Measurements from ENCODE around the gene ZNF408. TPM values are rescaled to one million over a fixed set of nuclear protein-coding genes. Genes with fewer than 3 reads are reported as not detected.
A peak's percentile ranks its signal among the peaks of the same experiment; 100 is the strongest.

The ZNF408 gene
- 10 to 100 TPM; 10.5 to 15.1 TPM for total RNA-seq

DNA sequence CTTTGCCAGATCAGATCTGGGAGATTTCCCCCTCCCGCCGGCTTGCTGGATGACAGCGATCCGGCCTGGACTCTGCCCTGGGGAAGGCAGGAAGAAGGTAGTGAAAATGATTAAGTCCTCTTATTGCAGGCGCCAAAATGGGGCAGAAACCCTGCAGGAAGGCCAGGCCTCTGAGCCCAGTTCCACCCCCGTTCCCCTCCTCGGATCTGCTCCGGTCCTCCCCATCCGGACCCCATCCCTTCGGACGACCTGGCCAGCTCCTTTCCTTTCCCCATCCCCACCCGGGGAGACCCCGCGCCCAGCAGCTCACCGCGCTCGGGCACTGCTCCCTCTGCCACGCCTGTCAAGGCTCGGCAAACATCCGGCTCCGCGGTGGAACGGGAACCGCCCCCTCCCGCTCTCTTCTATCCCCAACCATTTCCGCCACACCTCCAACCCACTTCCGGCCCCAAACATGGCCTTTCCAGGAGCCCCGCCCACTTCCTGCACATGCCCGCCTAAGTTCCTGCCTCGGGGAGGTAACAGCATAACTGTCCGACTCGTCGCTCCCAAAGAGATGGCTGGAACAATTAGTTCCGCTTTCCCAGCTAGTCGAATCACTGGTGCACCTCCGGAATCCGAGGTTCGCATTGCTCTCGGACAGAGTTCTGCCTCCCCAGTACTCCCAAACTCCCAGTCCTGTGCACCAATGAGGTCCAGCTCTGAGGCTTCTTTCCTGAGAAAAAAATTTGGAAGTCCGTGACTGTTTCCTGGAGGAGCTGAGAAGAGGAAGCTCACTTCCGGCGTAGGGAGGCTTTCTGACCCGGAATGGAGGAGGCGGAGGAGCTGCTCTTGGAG, at the start of gene ZNF408, which contains the start of gene ARHGAP1:
ZNF408 (plus strand) TSS at position 791 of the 837 bp plus-strand sequence; CDS start at position 808, 17 bp downstream.
ARHGAP1 (minus strand) TSS at position 379 of the 837 bp plus-strand sequence. CDS start 4,512 bp downstream, outside the sequence.
- Mint-ChIP-seq H3K4me1 (peaks cover 15% of the 10 kb centered on the region), H3K27ac (peak within 1 kb of the TSS; percentile 98), H3K36me3 (ENCODE audit: low read depth) (peaks cover 61% of the 10 kb centered on the region)

DNA sequence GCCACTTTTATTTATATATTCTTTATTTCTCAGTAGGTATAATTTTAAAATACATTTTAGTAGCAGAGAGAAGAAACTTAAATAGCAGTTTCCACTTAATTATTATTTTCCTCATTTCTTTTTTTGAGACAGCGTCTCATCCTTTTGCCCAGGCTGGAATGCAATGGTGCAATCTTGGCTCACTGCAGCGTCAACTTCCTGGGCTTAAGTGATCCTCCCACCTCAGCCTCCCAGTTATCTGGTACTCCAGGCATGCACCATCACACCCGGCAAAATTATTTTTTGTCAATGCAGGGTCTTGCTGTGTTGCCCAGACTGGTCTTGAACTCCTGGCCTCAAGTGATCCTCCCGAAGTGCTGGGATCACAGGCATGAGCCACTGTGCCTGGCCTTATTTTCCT, 45.2 kb upstream of the ZNF408 start:
- no peaks in the 10 kb centered on the region for H3K4me1 Mint-ChIP-seq
- no peak overlapping the region for H3K4me3 Mint-ChIP-seq
- no peaks in the 10 kb centered on the region for H3K27me3 Mint-ChIP-seq
- ATAC-seq (replicated peaks): no peak
- H3K27ac Mint-ChIP-seq: peak overlapping the region; percentile 33
- no peaks in the 10 kb centered on the region for H3K9me3 Mint-ChIP-seq
- peaks cover 88% of the 10 kb centered on the region for H3K36me3 Mint-ChIP-seq (ENCODE audit: low read depth)

More for the DNA sequence above, at the start of gene ZNF408, which contains the start of gene ARHGAP1:
- Mint-ChIP-seq H3K27me3 (no peaks in the 10 kb centered on the region), H3K4me3 (peak within 1 kb of the TSS; percentile 97), H3K9me3 (no peaks in the 10 kb centered on the region)
- ATAC-seq (replicated peaks): peak; percentile 95

- no peak for ATAC-seq (replicated peaks)
Measured at GRCh38 chr11:46657186-46657585, 43.6 kb upstream of the ZNF408 start.

GRCh38 chr11:46658259-46658658, 42.6 kb upstream of the ZNF408 start:
- H3K36me3 Mint-ChIP-seq (ENCODE audit: low read depth): peaks cover 86% of the 10 kb centered on the region
- no peaks in the 10 kb centered on the region for H3K9me3 Mint-ChIP-seq
- no peaks in the 10 kb centered on the region for H3K27me3 Mint-ChIP-seq
- peak overlapping the region; percentile 51 for H3K27ac Mint-ChIP-seq
- H3K4me3 Mint-ChIP-seq: no peak overlapping the region
- no peak for ATAC-seq (replicated peaks)
- no peaks in the 10 kb centered on the region for H3K4me1 Mint-ChIP-seq

More at GRCh38 chr11:46657186-46657585, 43.6 kb upstream of the ZNF408 start:
- Mint-ChIP-seq H3K9me3 (no peaks in the 10 kb centered on the region), H3K4me3 (no peak overlapping the region), H3K36me3 (ENCODE audit: low read depth) (peaks cover 88% of the 10 kb centered on the region), H3K27me3 (no peaks in the 10 kb centered on the region), H3K4me1 (no peaks in the 10 kb centered on the region), H3K27ac (peak overlapping the region; percentile 21)

GRCh38 chr11:46659908-46660307, 40.9 kb upstream of the ZNF408 start:
- peaks cover 95% of the 10 kb centered on the region for H3K36me3 Mint-ChIP-seq (ENCODE audit: low read depth)
- H3K9me3 Mint-ChIP-seq: no peaks in the 10 kb centered on the region
- H3K27ac Mint-ChIP-seq: no peak overlapping the region
- H3K4me1 Mint-ChIP-seq: no peaks in the 10 kb centered on the region
- no peak overlapping the region for H3K4me3 Mint-ChIP-seq
- H3K27me3 Mint-ChIP-seq: no peaks in the 10 kb centered on the region
- no peak for ATAC-seq (replicated peaks)

DNA sequence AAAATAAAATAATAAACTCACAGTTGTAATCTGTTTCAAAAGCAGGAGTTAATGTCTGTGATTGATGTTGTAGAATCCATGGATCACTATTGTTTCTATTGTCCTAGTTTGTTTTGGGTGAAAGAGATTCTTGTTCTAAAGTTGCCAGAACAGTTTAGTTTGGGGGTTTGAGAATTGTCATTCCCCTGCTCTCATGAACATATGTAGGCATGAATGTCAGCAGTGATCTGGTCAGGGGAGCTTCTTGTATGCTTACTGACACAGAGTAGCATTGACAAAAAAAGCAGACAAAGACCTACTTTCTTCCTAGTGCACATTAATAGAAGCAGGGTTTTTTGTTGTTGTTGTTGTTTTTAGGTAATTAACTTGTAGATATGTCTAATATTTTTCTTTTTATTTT, 39.0 kb upstream of the ZNF408 start:
- Mint-ChIP-seq H3K36me3 (ENCODE audit: low read depth) (peaks cover 97% of the 10 kb centered on the region), H3K4me1 (no peaks in the 10 kb centered on the region), H3K27me3 (no peaks in the 10 kb centered on the region), H3K4me3 (no peak overlapping the region), H3K9me3 (no peaks in the 10 kb centered on the region), H3K27ac (no peak overlapping the region)
- no peak for ATAC-seq (replicated peaks)

GRCh38 chr11:46662366-46662765, 38.5 kb upstream of the ZNF408 start:
- H3K36me3 Mint-ChIP-seq (ENCODE audit: low read depth): peaks cover 97% of the 10 kb centered on the region
- H3K27ac Mint-ChIP-seq: no peak overlapping the region
- no peak overlapping the region for H3K4me3 Mint-ChIP-seq
- H3K9me3 Mint-ChIP-seq: no peaks in the 10 kb centered on the region
- no peaks in the 10 kb centered on the region for H3K4me1 Mint-ChIP-seq
- no peak for ATAC-seq (replicated peaks)
- no peaks in the 10 kb centered on the region for H3K27me3 Mint-ChIP-seq

DNA sequence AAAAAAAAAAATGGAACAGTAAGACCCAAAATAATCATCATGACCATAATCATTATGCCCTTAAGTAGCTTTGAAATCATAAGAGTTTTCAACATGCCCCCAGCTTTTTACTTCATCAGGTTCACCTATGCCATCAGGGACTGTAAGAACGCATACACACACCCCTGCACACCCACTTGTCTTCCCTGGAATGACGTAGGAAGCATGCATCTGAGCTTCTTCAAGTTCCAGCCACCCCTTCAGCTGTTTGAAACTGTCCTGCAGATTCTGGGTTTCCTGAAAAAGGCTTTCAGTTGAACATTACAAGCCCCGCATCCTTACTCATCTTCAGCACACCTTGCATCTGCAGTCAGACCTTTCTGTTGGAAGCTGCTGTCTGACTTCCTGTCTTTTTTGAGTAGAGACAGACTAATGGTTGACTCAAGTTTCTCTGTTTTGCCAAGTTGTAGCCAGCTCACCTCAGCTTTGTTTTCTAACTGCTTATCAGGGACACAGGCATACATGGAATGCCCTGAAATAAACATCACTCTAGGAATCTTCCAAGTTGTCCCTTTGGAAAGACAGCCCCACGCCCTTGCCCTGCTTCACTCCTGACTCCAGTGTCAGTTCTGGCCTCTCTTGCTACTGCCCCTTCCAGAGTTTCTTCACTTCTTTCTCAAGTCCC, 37.4 kb upstream of the ZNF408 start:
- Mint-ChIP-seq H3K4me3 (no peak overlapping the region), H3K27ac (no peak overlapping the region), H3K27me3 (no peaks in the 10 kb centered on the region), H3K9me3 (no peaks in the 10 kb centered on the region), H3K36me3 (ENCODE audit: low read depth) (peaks cover 96% of the 10 kb centered on the region), H3K4me1 (no peaks in the 10 kb centered on the region)
- no peak for ATAC-seq (replicated peaks)

DNA sequence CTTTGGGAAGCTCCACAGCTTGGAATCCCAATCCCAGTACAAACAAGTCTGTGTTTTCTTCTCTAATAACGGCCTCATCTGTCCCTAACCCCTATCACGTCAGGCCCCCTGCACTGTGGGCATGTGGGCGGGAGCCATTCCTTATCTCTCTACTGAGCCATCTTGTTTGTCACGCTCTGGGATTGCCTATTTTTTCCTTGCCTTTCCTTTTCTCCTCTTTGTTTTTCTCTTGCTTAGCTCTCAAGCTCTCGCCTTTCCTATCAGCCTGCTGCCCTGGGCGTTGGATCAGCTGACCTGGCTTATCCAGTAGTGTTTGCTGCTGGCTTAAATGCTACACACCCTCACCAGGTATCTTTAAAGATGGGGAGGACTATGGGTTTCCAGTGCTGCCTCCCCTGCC, 36.2 kb upstream of the ZNF408 start:
- ATAC-seq (replicated peaks): no peak
- Mint-ChIP-seq H3K4me1 (peaks cover 4% of the 10 kb centered on the region), H3K27ac (no peak overlapping the region)

GRCh38 chr11:46665356-46665755, 35.5 kb upstream of the ZNF408 start:
- Mint-ChIP-seq H3K4me3 (no peak overlapping the region), H3K27me3 (no peaks in the 10 kb centered on the region), H3K36me3 (ENCODE audit: low read depth) (peaks cover 95% of the 10 kb centered on the region), H3K27ac (no peak overlapping the region), H3K9me3 (no peaks in the 10 kb centered on the region), H3K4me1 (peaks cover 7% of the 10 kb centered on the region)
- no peak for ATAC-seq (replicated peaks)

More for the DNA sequence above, 36.2 kb upstream of the ZNF408 start:
- H3K4me3 Mint-ChIP-seq: no peak overlapping the region
- no peaks in the 10 kb centered on the region for H3K9me3 Mint-ChIP-seq
- peaks cover 95% of the 10 kb centered on the region for H3K36me3 Mint-ChIP-seq (ENCODE audit: low read depth)
- no peaks in the 10 kb centered on the region for H3K27me3 Mint-ChIP-seq

DNA sequence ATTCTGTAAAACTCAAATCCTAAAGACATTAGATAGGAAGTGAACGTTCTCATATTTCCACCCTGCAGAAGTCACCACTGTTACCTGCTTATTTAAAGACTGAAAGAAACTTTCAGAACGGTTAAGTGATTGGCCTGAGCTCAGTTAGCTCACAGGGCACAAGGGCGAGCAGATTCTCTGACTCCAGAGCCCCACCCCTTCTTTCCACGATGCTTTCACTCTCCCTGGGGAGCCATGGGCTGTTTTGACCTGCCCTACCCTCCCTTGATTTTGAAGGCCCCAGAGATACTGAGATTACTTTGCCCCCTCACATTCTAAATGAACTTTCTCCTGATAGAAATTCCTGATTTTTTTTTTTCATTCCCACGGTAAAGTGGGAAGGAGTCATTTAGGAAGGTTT, 34.3 kb upstream of the ZNF408 start:
- Mint-ChIP-seq H3K4me3 (no peak overlapping the region), H3K4me1 (peaks cover 14% of the 10 kb centered on the region), H3K36me3 (ENCODE audit: low read depth) (peaks cover 92% of the 10 kb centered on the region), H3K27ac (peak overlapping the region; percentile 51), H3K27me3 (no peaks in the 10 kb centered on the region), H3K9me3 (no peaks in the 10 kb centered on the region)
- no peak for ATAC-seq (replicated peaks)

DNA sequence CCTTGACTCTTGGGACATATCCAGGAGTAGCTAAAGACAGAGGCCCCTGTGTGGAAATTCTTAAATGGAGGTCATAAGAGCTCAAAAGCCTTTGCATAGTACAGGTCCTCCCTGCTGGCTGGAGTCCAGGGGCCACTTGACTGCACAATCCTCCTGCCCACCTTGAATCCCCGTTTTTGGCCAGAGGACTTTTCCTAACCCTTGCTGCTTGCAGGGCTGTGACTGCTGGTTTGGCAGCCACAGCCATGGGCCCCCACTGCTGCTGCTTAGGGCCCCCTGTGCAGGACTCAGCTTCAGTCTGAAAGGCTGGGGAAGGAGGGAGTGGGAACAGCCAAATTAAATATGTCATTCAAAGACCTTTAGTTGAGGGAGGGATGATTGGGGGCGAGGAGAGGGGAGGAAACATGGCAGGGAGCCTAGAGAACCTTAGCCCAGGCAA, 33.8 kb upstream of the ZNF408 start:
- Mint-ChIP-seq H3K27me3 (no peaks in the 10 kb centered on the region), H3K4me1 (peaks cover 19% of the 10 kb centered on the region), H3K4me3 (no peak overlapping the region), H3K36me3 (ENCODE audit: low read depth) (peaks cover 92% of the 10 kb centered on the region), H3K27ac (peak overlapping the region; percentile 51), H3K9me3 (no peaks in the 10 kb centered on the region)
- ATAC-seq (replicated peaks): no peak

- Mint-ChIP-seq H3K4me1 (peaks cover 28% of the 10 kb centered on the region), H3K27ac (peak overlapping the region; percentile 85)
Measured at GRCh38 chr11:46668480-46669085, 32.2 kb upstream of the ZNF408 start.

DNA sequence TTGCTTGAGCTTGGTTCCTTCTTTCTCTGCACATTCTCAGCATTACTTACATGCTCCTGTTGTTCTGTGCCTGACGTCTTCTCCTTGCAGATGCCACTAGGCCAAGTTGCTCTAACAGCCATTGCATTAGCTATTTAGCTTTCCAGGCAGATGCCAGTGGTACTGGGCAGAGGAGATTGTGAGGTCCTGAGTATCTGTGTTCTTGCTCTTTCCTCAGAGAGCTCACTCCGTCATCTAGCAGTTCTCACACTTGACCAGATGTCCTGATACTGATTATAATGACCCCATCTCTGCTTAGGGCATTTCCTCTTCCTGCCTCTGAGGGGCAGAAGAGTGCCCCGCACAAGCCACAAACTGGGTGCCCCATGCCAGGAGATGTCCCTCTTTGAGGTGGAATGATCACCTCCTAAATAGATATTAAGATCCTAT, 31.1 kb upstream of the ZNF408 start:
- Mint-ChIP-seq H3K4me1 (peaks cover 28% of the 10 kb centered on the region), H3K36me3 (ENCODE audit: low read depth) (peaks cover 79% of the 10 kb centered on the region), H3K27me3 (no peaks in the 10 kb centered on the region), H3K4me3 (peak overlapping the region; percentile 13), H3K9me3 (no peaks in the 10 kb centered on the region), H3K27ac (peak overlapping the region; percentile 85)
- ATAC-seq (replicated peaks): no peak

More at GRCh38 chr11:46668480-46669085, 32.2 kb upstream of the ZNF408 start:
- Mint-ChIP-seq H3K9me3 (no peaks in the 10 kb centered on the region), H3K27me3 (no peaks in the 10 kb centered on the region), H3K4me3 (no peak overlapping the region), H3K36me3 (ENCODE audit: low read depth) (peaks cover 90% of the 10 kb centered on the region)
- ATAC-seq (replicated peaks): no peak
